Fibroblast of gingiva (primary cell): ENCODE data around the gene APEX1.
"Not testable (repeated sequence)": the region's sequence is repeated elsewhere in the genome, so short reads cannot be mapped to it uniquely, and the experiment has no call there.

Experiments used
- DNase-seq: peaks from one replicate; pipeline ENCODE4 v3.0.0-alpha.2; 2011; ENCODE audit warnings: low read depth

APEX1 gene

DNA sequence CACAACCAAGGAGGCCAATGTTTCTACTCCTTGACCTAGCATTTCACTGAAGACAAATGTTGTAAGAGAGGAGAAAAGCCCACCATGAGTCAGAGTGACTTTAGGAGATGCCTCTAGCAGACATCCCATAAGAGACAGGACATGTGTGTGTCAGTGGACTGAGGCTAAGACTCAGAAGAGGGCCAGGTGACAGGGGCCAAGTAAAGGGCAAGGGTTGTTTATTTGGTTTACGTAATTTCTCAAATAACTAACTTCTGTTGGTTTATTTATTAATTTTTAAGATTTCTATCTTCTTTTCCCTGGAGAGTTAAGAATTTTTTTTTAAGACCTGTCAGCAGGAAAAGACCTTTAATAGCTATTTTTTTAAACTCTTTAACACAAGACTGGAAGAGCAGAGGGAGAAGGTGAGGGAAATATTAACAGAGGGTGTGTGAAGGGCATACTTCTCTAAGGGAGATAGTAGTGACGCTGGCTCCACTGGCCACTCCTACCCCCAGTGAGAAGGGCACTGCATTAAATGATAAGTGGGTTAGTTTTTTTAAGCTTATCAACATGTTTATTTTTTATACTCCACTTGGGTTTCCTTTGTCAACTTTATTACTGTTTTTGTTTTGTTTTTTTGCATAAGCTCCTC lies 17.6 kb downstream of the APEX1 start:
- no peak for DNase-seq

DNA sequence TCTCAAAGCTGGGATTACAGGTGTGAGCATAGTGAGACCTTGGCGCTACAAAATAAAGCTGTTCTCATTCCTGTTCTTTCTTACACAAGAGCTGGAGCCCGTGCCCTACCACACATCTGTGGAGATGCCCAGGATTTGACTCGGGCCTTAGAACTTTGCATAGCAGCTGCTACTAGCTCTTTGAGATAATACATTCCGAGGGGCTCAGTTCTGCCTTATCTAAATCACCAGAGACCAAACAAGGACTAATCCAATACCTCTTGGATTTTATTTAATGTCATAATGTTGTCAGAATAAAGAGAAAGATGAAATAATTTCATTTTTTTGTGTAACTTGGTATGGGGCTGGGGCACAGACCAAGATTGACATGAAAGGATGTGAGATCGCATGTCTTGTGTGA lies 21.8 kb downstream of the APEX1 start:
- no peak for DNase-seq

DNA sequence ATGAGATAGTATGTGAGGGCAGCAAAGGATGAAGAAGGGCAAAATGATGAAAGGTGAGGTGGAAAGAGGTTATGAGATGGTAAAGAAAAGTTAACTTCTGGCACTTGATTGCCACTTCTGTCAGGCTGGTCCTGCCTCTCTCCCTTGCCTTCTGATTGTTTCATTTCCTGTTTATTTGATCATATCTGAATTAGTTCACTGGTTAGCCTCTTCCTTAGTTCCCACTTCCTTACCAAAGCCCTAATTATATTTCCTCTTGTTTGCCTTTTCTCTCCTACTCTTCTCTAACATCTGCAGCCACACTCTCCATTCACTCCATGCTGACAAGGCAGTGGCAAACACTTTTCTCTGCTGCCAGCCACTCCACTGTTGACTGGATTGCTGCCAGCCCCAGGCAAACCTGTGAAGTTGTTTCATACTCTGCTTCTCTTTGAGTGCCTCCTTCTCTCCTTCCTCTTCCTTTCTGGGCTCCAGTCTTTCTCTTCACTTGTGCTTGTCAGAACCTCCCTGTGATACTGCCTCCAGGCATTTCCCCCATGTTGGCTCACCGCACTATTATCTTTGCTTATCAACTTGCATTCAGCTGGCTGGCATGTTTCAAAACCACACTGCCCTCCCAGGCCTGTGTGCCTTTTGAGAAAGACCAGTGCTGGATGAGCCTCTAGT lies 22.3 kb downstream of the APEX1 start:
- DNase-seq = no peak

DNA sequence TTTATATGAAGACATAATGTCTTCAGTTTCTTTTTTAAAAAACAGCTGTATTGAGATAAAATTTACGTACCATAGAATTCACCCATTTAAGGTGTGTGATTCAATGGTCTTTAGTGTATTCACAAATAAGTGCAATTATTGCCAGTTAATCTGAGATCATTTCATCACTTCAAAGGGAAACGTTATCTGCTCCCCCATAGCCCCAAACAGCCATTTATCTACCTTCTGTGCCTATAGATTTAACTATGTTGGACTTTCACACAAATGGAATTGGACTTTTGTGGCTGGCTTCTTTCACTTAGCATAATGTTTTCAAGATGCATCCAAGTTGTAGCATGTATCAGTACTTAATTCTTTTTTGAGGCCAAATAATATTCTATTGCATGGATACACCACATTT lies 23.9 kb downstream of the APEX1 start:
- DNase-seq = no peak

DNA sequence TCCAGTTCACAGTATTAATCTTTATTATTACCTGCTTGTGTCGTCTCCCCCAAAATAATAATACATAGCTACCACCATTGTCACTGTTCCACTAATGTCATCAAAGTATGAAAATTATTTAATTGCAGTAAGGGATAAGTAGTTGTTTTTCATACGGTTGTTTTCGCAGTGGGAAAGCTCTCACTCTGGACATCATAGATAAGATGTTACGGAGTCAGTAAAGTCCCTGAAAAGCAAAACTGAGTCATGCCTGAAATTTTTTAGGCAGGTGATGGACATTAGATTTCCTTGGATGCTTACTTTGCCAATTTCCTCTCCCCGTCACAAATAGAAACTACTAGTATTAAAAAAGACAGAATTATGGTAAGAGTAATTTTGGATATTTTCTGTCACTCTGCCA lies 27.4 kb downstream of the APEX1 start:
- no peak for DNase-seq

DNA sequence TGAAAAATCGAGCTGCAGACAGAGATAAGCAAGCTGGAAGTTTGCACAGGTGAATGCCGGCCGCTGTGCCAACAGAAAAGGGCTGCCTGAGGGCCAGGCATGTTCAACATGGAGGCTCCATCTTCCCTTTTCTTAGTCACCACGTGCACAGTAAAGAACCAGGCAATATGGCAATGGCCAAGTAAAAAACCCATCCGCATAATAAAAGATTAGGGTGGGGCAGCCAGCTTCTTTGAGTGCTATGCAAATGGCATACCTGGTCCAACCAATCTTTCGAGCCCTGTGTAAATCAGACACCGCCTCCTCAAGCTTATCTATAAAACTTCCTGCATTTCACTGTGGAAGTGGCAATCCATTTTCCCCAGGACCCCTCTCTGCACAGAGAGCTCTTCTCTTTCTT lies 30.9 kb downstream of the APEX1 start:
- no peak for DNase-seq

DNA sequence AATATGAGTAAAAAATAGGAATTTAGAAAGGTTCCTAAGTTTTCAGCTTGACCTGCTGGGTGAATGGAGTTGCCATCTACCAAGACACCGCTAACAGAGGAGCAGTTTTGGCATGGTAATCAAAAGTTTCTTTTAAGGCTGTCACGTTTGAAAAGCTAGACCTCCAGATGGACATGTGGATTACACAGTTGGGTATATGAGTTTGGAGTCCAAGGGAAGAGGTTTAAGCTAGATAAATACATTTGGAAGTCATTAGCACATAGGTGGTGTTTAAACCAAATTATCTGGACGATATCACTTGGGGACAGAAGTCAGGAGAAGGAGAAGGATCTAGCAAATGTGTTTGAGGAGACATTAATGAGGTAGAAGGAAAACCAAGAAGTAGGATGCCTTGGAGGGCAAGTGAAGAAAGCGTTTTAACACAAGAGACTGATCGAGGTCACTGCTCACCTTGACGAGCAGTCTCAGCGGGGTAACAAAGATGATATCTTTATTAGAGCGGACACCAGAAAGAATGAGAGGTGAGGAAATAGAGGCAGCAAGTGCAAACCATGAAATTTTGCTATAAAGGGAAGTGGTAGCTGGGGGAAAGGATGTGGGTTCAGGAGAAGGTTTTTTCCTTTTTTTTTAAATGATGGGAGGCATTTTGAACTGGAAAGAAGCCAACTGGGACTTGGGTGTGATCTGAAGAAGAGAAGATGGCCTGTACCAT lies 31.8 kb downstream of the APEX1 start:
- DNase-seq = no peak

DNA sequence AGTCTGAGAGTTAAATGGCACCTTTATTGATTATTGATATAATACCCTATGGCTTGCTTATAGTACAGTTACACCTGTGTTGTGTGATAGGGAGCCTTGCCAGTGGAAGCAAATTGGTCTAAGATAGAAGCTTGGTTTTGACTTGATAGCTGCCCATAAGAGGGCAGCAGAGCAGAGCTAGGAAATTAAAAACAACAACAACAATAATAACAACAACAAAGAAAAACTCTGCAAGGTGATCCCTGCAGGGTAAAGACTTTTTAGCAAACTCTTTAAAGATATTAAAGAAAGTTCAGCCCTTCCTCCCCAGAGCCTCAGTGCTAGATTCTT lies 32.3 kb downstream of the APEX1 start:
- DNase-seq = no peak

DNA sequence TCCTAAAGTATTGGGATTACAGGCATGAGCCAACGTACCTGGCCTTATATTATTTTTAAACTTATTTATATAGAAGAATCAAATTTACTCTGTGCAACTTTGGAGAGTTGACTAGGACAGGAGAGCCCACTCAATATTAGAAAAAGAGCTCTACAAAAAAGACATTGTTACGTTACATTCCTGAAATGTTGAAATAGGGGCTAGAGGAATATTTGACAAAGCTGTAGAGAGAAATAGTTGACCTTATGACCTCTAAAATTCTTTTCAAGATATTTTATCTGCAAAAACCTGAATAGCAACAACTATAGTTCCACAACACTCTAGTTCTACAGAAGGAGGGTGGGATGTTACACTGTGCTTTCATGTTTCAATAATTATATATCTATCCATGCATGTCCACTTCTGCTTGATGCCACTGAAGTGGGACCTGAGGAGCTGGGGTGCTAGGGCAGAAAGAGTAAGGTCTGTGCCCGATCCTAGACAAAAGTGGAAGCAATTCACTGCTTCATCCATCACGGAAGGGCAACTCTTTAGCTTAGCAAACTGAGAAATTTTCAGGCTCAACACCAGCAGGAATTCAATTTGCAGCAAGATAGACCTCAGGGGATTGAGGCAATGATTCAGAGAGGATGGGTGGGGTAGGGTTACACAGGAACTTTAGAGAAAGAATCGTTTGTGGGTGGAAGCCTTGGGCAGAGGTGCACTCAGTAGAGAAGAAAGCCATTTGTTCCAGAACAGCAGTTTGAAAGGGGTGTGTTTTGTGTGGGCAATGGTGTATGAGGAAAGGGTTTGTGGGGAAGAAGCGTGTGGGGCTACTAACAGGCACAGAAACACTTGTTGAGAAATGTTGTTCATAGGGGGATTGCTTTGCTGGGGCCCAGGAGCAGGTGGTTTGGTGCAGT lies 34.3 kb downstream of the APEX1 start:
- DNase-seq = no peak

DNA sequence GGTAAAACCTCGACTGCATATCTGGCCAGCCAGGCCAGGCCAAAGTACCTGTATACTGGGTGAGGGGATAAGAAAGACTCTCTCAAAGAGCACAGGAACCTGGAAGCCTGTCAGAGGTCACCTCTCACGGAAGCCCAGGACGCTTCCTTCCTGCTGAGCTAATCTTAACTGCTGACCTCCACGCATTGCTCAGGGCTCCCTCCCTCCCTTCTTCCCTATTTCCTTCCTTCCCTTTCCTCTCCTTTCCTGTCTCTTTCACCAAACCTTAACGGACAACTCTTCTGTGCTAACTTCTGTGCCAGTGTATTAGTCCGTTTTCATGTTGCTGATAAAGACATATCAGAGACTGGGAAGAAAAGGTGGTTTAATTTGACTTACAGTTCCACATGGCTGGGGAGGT lies 35.5 kb downstream of the APEX1 start:
- no peak for DNase-seq

DNA sequence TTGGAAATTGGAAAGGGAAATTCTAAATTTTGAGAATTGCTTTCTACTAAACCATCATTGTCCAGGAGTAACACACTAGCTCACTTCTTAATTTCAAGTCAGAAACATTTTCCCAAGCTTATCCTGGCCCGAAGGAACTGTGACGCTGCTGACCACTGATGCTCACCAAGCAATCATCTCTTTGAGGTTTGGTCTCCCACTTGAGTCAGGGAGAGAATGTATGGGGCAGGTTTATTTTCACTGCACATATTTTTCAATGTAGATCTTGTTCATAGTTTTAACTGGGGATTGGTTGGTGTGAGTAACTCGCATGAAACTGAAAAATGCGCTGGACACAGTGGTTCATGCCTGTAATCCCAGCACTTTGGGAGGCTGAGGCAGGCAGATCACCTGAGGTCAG lies 37.5 kb downstream of the APEX1 start:
- no peak for DNase-seq

DNA sequence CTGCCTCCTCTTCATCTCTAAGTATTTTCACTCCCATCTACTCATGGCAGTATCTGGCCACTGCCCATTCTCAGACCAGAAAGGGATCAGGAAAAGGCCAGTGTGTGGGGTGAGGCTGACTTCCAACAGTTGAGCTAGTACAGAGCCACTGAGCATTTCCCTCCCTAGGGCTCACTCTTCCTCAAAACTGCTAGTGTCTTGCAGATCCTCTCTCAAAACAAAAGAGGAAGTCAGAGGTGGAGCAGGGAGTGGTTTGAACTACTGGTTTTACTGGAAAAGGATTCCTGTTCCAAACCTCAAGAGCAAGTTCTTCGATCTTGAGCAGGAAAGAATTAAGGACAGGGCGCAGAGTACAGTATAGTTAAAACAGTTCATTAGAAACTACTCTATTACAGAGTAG lies 38.6 kb downstream of the APEX1 start:
- no peak for DNase-seq

DNA sequence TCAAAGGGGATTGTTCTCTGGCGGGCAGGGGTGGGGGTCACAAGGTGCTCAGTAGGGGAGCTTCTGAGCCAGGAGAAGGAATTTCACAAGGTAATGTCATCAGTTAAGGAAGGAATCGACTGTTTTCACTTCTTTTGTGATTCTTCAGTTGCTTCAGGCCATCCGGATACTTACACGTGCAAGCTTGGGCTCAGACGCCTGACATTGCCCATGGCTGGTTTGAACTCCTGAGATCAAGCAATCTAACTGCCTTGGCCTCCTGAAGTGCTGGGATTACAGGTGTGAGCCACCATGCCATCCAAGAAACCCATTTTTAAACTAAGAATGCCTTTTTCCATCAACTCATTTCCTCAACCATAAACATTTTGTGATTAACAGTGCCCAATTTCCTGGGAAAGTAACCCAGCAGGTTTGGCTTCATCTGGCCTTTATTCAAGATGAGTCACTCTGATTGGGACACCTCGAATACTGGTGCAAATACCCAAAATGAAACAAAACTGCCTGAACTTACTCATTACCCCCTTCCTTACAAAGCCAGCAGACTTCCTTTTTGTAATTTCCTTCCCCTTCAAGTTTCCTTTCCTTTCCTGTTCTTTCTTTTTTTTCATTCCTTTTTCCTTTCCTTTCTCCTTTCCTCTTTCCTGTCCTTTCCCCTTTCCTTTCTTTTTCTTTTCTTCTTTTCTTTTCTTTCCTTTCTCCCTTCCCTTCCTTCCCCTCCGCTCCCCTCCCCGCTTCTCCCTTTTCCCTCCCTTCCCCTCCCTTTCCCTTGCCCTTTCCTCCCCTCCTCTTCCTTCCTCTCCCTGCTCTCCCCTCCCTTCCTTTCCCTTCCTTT lies 40.1 kb downstream of the APEX1 start:
- peak; percentile 46 for DNase-seq

DNA sequence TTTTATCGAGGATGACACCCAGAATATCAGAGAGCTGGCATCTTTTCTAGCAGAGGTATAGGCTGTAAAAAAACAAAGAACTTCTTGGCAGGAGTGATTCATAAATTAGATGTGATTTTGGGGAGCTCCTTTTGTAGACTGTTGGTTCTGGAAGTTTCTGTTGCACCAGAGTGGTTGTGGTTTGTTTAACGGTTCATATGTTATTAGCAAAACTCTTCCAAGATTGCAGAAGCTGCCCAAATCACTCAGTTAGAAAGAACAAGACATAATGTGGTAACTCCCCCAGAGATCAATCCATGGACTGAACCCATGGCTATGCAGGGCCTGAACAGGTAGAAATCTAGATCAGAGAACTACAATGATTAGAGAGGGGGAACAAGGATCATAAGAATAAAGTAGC lies 43.6 kb downstream of the APEX1 start:
- no peak for DNase-seq

DNA sequence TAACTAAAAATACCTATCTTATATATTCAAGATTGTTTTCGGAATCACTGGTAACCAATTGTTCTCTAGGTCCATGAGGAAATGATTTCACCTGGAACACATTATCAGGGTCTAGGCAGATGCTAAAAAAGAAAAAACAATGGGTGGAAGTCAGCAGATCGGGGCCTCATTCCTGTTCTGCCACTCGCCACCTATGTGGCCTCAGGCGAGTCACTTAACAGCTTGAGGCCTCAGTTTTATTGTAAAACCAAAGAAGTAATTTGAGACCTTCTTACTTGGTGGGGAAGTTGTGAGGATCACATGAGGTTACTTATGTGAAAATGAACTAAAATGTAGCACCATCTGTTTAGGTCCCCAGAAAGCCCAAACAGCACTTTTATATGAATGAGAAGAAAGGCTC lies 44.1 kb downstream of the APEX1 start:
- no peak for DNase-seq

DNA sequence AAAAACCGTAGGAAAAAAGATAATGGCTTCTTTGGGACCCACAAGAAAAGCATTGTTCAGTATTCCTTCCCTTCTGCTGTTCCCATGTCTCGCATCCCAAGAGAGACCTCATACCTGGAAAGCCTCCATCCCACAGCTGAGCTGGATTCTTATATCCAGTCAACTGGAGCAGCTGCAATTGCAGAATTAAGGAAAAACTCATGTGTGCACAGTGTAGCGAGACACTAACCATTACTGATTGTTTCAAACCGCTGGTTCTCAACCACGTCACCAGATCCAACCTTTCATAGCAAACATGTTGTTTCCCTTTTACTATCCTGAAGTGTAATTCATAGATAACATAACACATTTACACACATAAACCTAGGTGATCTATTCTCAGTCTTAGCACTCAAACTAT lies 44.9 kb downstream of the APEX1 start:
- no peak for DNase-seq

DNA sequence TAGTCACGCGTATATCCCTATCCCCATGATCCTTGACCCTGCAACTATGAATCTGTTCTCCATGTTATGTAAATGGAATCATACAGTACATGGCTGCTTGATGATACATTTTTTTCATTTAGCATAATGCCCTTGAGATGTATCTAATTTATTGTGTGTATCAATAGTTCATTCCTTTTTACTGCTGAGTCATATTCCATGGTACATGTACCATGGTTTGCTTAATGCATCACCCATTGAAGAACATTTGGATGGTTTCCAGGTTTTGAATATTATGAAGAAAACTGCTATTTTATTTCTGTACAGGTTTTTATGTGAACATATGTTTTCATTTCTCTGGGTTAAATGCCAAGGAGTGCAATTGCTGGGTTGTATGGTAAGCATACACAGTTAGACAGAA lies 46.3 kb downstream of the APEX1 start:
- peak; percentile 72 for DNase-seq

DNA sequence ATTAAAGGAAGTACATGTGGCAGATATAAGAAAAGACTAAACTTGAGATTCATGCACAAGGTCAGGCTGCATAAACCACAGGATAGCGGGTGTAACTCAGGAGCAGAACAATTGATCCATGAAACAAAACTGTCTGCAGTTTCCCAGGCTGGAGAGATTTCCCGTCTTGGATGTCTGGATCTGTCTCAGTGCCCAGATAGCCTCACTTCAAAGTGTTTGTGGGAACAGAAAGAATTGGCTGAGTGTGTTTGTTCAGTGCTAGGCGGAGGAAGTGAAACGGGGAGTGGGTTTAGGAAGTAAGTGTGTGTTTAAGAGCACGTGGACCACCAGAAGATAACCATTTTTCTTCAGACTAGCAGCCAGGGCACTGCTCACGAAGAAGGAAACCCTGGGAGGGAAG lies 48.9 kb downstream of the APEX1 start:
- no peak for DNase-seq

DNA sequence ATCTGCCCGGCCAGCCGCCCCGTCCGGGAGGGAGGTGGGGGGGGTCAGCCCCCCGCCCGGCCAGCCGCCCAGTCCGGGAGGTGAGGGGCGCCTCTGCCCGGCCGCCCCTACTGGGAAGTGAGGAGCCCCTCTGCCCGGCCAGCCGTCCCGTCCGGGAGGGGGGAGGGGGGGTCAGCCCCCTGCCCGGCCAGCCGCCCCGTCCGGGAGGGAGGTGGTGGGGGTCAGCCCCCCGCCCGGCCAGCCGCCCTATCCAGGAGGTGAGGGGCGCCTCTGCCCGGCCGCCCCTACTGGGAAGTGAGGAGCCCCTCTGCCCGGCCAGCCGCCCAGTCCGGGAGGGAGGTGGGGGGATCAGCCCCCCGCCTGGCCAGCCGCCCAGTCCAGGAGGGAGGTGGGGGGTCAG lies 51.2 kb downstream of the APEX1 start:
- DNase-seq = not testable (repeated sequence)

DNA sequence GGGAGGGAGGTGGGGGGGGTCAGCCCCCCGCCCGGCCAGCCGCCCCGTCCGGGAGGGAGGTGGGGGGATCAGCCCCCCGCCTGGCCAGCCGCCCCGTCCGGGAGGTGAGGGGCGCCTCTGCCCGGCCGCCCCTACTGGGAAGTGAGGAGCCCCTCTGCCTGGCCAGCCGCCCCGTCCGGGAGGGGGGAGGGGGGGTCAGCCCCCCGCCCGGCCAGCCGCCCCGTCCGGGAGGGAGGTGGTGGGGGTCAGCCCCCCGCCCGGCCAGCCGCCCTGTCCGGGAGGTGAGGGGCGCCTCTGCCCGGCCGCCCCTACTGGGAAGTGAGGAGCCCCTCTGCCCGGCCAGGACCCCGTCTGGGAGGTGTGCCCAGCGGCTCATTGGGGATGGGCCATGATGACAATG lies 51.7 kb downstream of the APEX1 start:
- DNase-seq = not testable (repeated sequence)
